Activated T-helper 2 cell treated with anti-CD3 and anti-CD28 coated beads, Interferon-gamma antibody, Interleukin-2, Interleukin-4, amounts not matched to agents 10 μg/mL and 5 μg/mL and 100 μg/mL, durations not matched to agents 14 hours and 24 hours and 36 hours (primary cell): ENCODE data around the gene KIF21B. TPM values are rescaled to one million over a fixed set of nuclear protein-coding genes. Genes with fewer than 3 reads are reported as not detected.
"Not testable (repeated sequence)": the region's sequence is repeated elsewhere in the genome, so short reads cannot be mapped to it uniquely, and the experiment has no call there.

Experiments used
- DNase-seq: peaks from one replicate; pipeline ENCODE4 v3.0.0; 2021; ENCODE audit warnings: low spot score
- H3K27ac Mint-ChIP-seq: one replicate; pipeline ENCODE4 v1.8.0; 2021; ENCODE audit warnings: mixed read lengths
- H3K27me3 Mint-ChIP-seq: one replicate; pipeline ENCODE4 v1.8.0; 2021; ENCODE audit warnings: low read depth, mixed read lengths
- H3K36me3 Mint-ChIP-seq: one replicate; pipeline ENCODE4 v1.8.0; 2021; ENCODE audit warnings: low read depth, mixed read lengths
- H3K4me1 Mint-ChIP-seq: one replicate; pipeline ENCODE4 v1.8.0; 2021; ENCODE audit warnings: low read depth, mixed read lengths
- H3K4me3 Mint-ChIP-seq: one replicate; pipeline ENCODE4 v1.8.0; 2021; ENCODE audit warnings: low read depth, mild to moderate bottlenecking, moderate library complexity, mixed read lengths
- H3K9me3 Mint-ChIP-seq: one replicate; pipeline ENCODE4 v1.8.0; 2021; ENCODE audit warnings: mixed read lengths
- intact Hi-C: fragments of 100-400 bp; cut with micrococcal nuclease; formaldehyde crosslinking; loops from one replicate; pipeline ENCODE4 v1.15.1; 2023
- total RNA-seq: library from RNA; stranded (reverse); gene quantifications from 2 replicates; pipeline ENCODE4 v1.2.3, GENCODE V29; 2022

The KIF21B gene
- total RNA-seq, 1 donor from 2014 or later: 53.2 TPM

- no peak overlapping the region for H3K27ac Mint-ChIP-seq
- peaks cover 24% of the 10 kb centered on the region for H3K36me3 Mint-ChIP-seq
- no peaks in the 10 kb centered on the region for H3K27me3 Mint-ChIP-seq
- no peak for DNase-seq
- no peak overlapping the region for H3K4me3 Mint-ChIP-seq
- H3K9me3 Mint-ChIP-seq: no peaks in the 10 kb centered on the region
- no peaks in the 10 kb centered on the region for H3K4me1 Mint-ChIP-seq
- intact Hi-C loops: no loop called here
These were observed 54.8 kb downstream of the KIF21B start for GRCh38 chr1:200968469-200969410.

- intact Hi-C loops: no loop called here
- Mint-ChIP-seq H3K27ac (no peak overlapping the region), H3K9me3 (no peaks in the 10 kb centered on the region), H3K36me3 (peaks cover 20% of the 10 kb centered on the region), H3K4me1 (no peaks in the 10 kb centered on the region), H3K27me3 (peaks cover 4% of the 10 kb centered on the region), H3K4me3 (no peak overlapping the region)
- no peak for DNase-seq
These were observed 55.6 kb downstream of the KIF21B start for GRCh38 chr1:200967693-200968468.

GRCh38 chr1:200966934-200967333, 56.6 kb downstream of the KIF21B start:
- H3K4me3 Mint-ChIP-seq: no peak overlapping the region
- H3K9me3 Mint-ChIP-seq: no peaks in the 10 kb centered on the region
- intact Hi-C loops: no loop called here
- H3K27me3 Mint-ChIP-seq: peaks cover 6% of the 10 kb centered on the region
- H3K4me1 Mint-ChIP-seq: no peaks in the 10 kb centered on the region
- H3K36me3 Mint-ChIP-seq: peaks cover 18% of the 10 kb centered on the region
- no peak for DNase-seq
- no peak overlapping the region for H3K27ac Mint-ChIP-seq

- Mint-ChIP-seq H3K36me3 (peaks cover 5% of the 10 kb centered on the region), H3K9me3 (no peaks in the 10 kb centered on the region), H3K4me1 (no peaks in the 10 kb centered on the region), H3K27me3 (peaks cover 10% of the 10 kb centered on the region), H3K27ac (no peak overlapping the region), H3K4me3 (no peak overlapping the region)
- intact Hi-C loops: no loop called here
- DNase-seq: no peak
These were observed 58.3 kb downstream of the KIF21B start for GRCh38 chr1:200965111-200965805.

GRCh38 chr1:200963888-200964287, 59.6 kb downstream of the KIF21B start:
- DNase-seq, H3K9me3 Mint-ChIP-seq, H3K36me3 Mint-ChIP-seq, H3K4me3 Mint-ChIP-seq, intact Hi-C loops, H3K27ac Mint-ChIP-seq, H3K4me1 Mint-ChIP-seq: not testable (repeated sequence)
- H3K27me3 Mint-ChIP-seq: peaks cover 10% of the 10 kb centered on the region

DNA sequence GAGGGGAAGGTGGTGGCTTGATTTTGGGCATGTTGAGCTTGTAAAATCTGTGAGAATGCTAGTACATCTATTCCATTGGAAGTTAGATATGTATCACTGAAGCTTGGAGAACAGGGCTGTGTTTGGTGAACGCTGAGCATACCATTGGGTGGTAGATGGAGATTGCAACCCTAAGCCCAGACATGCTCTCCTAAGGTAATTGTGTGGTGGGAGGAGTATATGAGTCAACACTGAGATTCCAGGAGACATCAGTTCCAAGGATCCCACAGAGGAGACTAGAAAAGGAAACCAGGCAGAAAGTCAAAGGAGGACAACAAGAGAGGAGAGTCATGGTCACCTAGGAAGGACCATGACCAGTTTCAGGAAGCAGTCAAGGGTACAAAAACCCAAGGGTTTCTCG, 60.4 kb downstream of the KIF21B start:
- Mint-ChIP-seq H3K27ac (no peak overlapping the region), H3K27me3 (peaks cover 10% of the 10 kb centered on the region), H3K36me3 (no peaks in the 10 kb centered on the region), H3K9me3 (no peaks in the 10 kb centered on the region), H3K4me3 (no peak overlapping the region), H3K4me1 (no peaks in the 10 kb centered on the region)
- intact Hi-C loops: no loop called here
- no peak for DNase-seq

DNA sequence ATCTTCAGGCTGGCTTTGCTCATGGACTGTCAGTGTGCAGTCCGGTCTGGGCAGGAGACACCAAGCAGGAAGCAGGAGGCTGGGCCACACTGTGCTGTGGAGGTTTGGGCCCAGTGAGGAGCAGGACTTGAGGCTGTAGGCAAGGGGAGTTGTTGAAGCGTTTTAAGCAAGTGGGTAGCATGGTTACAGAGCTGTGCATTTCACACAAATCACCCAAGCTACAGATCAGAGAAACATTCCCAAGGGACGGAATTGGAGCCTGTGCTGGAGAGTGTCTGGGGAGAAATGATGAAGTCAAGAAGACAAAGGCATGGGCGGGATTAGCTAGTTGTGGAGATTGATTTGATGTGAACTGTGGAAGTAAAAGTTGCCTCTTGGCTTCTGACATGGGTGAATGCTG, 60.9 kb downstream of the KIF21B start:
- no peak for DNase-seq
- no peak overlapping the region for H3K4me3 Mint-ChIP-seq
- no peak overlapping the region for H3K27ac Mint-ChIP-seq
- no peaks in the 10 kb centered on the region for H3K9me3 Mint-ChIP-seq
- H3K27me3 Mint-ChIP-seq: peaks cover 10% of the 10 kb centered on the region
- no peaks in the 10 kb centered on the region for H3K36me3 Mint-ChIP-seq
- no peaks in the 10 kb centered on the region for H3K4me1 Mint-ChIP-seq
- intact Hi-C loops: no loop called here

DNA sequence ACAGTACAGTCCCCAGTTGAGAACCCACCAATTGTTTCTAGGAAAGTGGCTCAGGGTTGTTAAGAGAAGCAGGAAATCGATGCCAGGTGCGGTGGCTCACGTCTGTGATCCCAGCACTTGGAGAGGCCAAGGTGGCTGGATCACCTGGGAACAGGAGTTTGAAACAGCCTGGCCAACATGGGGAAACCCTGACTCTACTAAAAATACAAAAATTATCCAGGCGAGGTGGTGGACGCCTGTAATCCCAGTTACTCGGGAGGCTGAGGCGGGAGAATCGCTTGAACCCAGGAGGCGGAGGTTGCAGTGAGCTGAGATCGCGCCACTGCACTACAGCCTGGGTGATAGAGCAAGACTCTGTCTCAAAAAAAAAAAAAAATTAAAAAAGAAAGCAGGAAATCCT, 61.4 kb downstream of the KIF21B start:
- H3K4me3 Mint-ChIP-seq, H3K36me3 Mint-ChIP-seq, intact Hi-C loops, DNase-seq, H3K9me3 Mint-ChIP-seq, H3K27ac Mint-ChIP-seq, H3K4me1 Mint-ChIP-seq: not testable (repeated sequence)
- H3K27me3 Mint-ChIP-seq: peaks cover 10% of the 10 kb centered on the region

- Mint-ChIP-seq H3K9me3 (no peaks in the 10 kb centered on the region), H3K27ac (no peak overlapping the region), H3K4me3 (no peak overlapping the region), H3K4me1 (no peaks in the 10 kb centered on the region), H3K36me3 (no peaks in the 10 kb centered on the region), H3K27me3 (peaks cover 10% of the 10 kb centered on the region)
- intact Hi-C loops: no loop called here
- DNase-seq: no peak
These were observed 62.6 kb downstream of the KIF21B start for GRCh38 chr1:200960948-200961340.

- intact Hi-C loops: no loop called here
- Mint-ChIP-seq H3K36me3 (no peaks in the 10 kb centered on the region), H3K27me3 (peaks cover 10% of the 10 kb centered on the region), H3K27ac (no peak overlapping the region), H3K4me1 (no peaks in the 10 kb centered on the region), H3K4me3 (no peak overlapping the region), H3K9me3 (no peaks in the 10 kb centered on the region)
- no peak for DNase-seq
These were observed 63.1 kb downstream of the KIF21B start for GRCh38 chr1:200960236-200960947.

GRCh38 chr1:200959411-200959921, 64.0 kb downstream of the KIF21B start:
- H3K27me3 Mint-ChIP-seq: peaks cover 14% of the 10 kb centered on the region
- no peak overlapping the region for H3K4me3 Mint-ChIP-seq
- DNase-seq: no peak
- H3K4me1 Mint-ChIP-seq: no peaks in the 10 kb centered on the region
- no peaks in the 10 kb centered on the region for H3K36me3 Mint-ChIP-seq
- H3K27ac Mint-ChIP-seq: no peak overlapping the region
- no peaks in the 10 kb centered on the region for H3K9me3 Mint-ChIP-seq
- intact Hi-C loops: no loop called here

DNA sequence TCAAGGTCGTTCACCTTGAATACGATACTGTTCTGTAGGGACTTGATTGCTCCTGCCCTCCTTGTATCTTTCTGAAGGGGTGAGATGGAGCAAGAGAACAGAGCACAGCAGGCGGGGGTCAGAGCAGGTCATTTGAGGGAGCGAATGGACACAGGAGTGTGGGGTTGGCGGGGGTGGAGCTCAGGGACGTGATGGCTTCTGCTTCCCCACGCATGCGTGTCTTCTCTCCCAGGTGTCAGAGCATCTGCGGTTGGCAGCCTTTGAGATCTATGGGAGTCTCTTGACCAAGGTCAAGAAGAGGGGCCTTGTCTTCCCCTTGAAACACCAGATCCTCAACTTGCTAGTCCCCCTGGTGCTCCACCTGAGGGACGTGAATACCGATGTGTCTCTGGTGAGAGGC, 64.9 kb downstream of the KIF21B start:
- intact Hi-C loops: no loop called here
- DNase-seq: no peak
- H3K27me3 Mint-ChIP-seq: peaks cover 20% of the 10 kb centered on the region
- no peaks in the 10 kb centered on the region for H3K4me1 Mint-ChIP-seq
- H3K4me3 Mint-ChIP-seq: no peak overlapping the region
- H3K27ac Mint-ChIP-seq: no peak overlapping the region
- H3K9me3 Mint-ChIP-seq: no peaks in the 10 kb centered on the region
- no peaks in the 10 kb centered on the region for H3K36me3 Mint-ChIP-seq
